Measurements from ENCODE around the gene DUS1L.

Gene DUS1L

DNA sequence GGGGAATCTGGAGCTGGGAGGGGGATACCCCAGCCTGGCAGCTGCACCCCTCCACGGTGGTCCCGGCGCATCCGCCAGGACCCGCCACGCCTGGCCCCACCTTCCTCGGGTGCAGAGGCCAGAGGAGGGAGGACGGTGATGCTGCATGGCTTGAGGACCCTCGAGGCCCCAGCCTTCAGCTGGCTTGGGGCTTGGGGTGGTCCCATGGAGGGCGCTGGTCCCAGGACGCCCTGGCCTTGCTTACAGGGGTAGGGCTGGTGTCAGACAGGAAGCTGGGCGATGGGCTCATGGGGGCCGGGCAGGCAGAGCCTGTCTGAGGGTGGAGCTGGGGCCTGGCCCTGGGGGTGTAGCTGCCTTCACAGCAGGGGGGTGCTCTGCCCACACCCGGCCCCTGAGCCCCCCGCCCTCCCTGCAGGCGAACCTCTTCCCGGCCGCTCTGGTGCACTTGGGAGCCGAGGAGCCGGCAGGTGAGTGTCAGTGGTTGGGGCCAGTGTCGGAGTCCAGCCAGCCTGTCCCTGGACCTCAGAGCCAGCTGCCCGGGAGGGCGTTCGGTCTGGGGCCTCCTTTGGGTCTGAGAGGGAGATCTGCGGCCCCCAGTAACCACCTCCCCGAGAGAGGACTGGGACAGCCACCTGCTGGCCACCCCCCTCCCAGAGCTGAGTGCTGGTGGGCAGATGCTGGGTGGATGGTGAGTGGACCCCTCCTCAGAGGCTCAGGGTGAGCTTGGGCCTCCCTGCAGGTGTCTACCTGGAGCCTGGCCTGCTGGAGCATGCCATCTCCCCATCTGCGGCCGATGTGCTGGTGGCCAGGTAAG lies 49.3 kb downstream of the DUS1L start:
- FAIRE-seq = no peak
- DNase-seq (ENCODE audit: insufficient read length, low spot score) = no peak

DNA sequence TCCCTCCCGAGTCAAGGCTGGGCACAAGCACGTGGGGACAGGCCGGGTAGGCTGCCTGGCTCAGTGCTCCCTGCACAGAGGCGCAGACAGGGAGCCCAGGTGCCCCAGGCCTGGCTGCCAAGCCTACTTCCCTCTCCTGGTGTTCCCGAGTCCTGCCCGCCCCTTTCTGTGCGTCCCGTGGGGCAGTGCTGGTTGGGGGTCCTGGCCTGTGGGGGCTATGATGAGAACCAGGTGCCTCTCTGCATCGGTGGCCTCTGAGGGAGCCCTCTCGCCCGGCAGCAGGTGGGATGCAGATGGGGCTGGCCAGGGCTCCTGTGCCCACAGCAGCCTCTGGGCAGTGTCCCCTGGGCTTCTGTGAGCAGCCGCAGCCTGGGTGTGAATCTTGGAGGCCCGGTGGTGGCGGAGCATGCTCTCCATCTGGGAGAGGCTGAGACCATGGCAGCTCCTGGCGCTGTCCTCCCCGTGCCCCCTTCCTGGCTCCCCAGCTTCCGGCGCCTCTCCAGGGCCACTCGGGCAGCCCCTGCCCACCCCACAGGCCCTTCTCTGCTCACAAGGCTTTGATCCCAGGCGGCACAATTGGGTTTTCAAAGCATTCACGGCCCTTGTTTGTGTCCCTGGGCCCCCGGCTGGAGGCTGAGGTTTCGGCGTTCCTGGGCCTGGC lies 50.2 kb downstream of the DUS1L start:
- FAIRE-seq = no peak
- DNase-seq (ENCODE audit: insufficient read length, low spot score) = no peak

DNA sequence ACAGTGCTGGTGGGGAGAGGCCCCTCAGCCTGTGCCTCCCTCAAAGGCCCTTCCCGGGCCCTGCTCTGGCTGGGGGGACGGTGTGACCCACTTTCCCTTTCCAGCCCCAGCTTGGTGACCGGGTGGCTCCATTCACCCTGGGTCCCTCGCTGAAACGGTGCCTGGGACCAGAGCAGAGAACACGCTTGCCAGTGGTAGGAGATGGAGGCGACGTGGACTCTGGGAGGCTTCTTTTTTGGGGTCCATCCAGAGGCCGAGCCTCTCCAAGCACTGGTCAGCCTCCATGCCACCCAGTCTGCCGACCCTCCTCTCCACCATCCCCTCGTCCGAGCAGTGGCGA lies 50.7 kb downstream of the DUS1L start:
- FAIRE-seq (no peak), DNase-seq (ENCODE audit: insufficient read length, low spot score) (no peak)

DNA sequence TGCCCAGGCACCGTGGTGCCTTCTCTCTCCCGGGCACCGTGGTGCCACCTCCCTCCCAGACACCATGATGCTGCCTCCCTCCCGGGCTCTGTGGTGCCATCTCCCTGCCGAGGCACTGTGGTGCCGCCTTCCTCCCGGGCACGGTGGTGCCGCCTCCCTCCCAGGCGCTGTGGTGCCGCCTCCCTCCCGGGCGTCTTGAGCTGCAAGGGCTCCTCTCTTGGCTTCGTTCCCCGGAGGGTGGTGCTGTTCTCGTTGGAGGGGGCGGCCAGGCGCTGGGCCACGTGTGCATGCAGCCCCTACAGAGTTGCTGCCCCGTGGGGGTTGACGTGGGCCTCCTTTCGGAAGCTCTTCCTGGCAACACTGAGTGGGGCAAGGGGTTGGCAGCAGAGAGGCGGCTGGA lies 51.2 kb downstream of the DUS1L start:
- no peak for DNase-seq (ENCODE audit: insufficient read length, low spot score)
- FAIRE-seq = no peak

DNA sequence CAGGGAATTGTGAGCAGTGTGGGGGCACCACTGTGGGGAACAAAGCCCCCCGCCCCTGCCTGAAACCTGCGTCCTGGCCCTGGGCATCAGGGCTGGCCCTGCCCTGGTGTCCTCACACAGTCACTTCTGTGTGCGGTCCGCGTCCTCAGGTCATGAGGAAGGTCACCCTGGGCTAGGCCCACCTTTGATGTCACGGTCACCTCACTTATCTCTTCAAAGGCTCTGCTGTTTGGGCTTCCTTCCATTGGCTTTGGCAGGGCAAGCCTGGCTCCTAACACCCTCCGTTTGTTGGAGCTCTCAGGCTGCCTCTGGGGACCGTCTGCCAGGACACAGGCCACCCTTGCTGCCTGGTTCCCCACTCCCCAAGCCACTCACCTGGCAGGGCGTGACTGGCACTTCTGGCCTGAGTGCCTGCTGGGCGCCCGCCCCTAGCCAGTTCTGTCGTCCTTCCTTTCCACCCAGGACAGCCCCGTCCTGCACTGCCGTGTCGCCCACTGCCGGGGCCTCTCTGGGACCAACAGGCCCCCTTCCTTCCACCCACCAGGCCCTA lies 51.8 kb downstream of the DUS1L start:
- no peak for DNase-seq (ENCODE audit: insufficient read length, low spot score)
- FAIRE-seq = no peak

DNA sequence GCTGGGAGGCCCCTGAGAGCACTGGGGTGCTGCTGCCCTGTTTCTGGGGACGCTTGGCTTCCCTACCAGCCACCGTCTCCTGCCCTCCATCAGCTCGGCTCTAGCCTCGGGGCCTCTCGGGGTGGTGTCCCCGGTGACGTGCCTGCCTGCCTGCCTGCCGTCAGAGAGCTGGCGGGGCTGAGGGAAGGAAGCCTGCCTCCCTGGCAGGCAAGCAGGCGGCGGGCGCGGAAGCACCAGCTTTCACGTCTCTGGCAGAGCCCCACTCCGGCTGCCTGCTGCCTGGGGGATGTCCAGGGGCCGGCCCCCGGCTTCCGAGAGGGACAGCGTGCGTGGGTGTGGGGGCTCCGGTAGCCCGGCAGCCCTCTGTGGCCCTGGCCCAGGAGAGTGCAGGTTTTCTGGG lies 52.3 kb downstream of the DUS1L start:
- DNase-seq (ENCODE audit: insufficient read length, low spot score) (no peak), FAIRE-seq (no peak)

DNA sequence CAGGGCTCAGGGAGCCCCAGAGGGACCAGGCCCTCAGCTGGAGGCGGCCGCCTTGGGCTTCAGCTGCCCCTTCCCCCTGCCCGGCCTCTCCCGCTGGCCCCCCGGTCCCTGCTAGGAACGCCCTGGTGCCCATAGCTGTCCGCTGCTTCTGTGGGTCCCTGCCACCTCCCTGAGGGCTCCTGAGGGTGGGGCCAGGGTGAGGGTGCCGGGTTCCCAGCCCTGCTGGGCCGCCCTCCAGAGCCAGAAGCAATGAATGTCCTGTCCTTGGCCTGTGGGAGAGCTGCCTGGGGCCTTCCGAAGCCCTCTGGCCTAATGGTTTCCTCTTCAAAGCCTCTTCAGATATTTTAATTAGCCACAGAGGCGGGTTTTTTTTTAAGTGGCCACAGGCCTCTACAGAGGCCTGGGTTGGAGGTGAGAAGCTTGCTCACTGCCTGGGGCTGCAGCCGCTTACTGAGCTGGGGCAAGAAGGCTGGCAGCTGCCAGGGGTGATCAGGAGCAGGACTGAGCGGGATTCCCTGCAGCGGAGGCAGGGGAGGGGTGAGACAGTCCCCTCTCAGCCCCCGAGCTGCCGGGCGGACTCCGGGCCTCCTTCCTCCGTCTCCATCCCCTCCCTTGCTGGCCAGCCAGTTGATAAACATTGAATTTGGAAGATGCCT lies 52.8 kb downstream of the DUS1L start:
- FAIRE-seq = no peak
- no peak for DNase-seq (ENCODE audit: insufficient read length, low spot score)

DNA sequence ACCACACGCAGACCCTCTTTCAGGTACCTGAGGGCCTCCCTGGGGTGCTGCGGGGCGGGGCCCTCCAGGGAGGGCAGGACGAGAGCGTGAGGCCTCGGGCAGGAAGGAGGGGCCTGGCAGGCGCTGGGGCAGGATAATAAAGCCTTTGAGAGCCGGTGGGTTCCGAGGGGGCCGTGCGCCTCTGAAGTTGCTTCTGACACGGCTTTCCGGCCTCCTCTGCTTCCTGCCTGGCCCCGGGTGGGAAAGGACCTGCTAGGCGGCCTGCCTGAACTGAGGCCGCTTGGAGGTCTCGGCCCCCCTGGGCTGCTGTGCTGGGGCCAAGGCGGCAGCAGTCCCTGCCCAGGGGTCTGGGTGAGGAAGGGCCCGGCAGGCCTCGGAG lies 53.4 kb downstream of the DUS1L start:
- DNase-seq (ENCODE audit: insufficient read length, low spot score) (no peak), FAIRE-seq (no peak)

DNA sequence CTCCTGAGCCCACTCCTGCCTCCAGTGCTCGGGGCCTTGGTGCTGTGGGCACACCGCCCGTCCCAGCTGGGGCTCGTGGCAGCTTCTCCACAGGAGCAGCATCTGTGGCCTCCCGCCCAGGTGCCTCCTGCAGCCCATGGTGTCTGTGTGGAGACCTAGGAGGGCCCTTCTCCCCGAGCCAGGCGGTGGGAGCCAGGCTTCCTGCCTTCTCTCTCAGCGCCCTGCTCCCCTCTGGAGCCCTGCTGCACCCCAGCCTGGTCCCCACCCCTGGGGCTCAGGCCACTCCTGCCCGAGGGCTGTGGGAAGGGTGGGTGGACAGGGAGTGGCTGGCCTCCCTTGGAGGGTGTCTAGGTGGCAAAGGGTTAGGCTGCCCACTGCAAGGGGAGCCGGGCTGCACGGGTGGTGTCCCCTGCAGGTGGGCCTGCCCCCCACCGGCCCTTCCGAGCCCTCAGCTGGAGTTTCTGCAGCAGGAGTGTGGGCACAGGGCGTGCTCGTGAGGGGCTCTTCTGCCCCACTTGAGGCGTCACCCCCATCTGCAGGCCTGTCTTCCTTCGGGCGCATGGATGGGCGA lies 53.9 kb downstream of the DUS1L start:
- FAIRE-seq = no peak
- DNase-seq (ENCODE audit: insufficient read length, low spot score) = no peak

DNA sequence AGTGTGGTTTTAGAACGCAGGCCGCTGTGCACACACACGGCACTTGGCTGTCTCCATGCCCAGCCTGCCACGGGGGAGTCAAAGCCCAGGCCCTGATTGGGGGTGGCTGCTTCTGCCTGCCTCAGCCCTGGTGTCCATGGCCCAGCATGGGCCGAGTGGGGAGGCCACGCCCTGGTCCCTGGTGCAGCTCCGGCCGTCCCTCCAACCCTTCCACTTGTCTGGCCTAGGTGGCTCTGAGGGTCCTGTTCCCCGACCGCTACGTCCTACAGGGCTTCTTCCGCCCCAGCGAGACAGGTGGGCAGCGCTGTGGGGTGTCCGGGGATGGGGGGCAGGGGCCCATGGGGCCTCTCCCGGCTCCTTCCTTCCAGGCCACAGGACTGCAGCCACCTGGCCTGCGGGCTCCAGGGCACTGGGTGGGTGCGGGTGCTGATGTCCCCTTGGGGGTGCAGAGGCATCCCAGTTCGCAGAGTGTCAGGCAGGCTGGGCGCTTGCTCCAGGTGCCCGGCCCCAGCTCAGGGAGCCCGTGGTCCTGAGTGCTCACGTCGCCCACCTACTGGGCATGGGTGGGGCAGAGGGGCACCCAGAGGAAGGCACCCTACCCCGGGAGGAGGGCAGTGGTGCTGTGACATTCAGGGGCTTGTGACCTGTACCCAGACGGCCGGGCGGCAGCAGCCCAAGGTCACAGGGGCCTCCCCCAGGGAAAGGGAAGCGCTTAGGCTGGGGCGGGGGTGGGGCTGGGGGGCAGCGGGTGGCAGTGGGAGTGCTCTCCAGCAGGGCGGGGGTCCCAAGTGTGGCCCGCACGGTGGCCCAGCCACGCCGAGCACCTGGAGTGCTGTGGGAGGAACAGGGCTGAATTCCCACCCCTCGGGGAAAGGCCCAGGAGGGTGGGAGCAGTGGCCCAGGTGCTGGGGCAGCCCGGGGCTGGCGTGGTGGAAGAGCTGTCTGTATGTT lies 54.8 kb downstream of the DUS1L start:
- no peak for FAIRE-seq
- no peak for DNase-seq (ENCODE audit: insufficient read length, low spot score)

DNA sequence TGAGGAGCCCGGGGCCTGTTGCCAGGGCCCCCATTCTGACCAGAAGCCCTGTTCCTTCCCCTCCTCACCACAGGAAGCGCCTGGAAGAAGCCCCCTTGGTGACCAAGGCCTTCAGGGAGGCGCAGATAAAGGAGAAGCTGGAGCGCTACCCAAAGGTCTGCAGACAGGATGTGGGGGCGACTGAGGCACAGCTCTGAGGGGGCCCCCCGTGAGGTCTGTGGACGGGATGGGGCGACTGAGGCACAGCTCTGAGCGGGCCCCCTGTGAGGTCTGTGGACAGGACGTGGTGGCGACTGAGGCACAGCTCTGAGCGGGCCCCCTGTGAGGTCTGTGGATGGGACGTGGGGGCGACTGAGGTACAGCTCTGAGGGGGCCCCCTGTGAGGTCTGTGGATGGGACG lies 56.2 kb downstream of the DUS1L start:
- DNase-seq (ENCODE audit: insufficient read length, low spot score) (no peak), FAIRE-seq (no peak)

DNA sequence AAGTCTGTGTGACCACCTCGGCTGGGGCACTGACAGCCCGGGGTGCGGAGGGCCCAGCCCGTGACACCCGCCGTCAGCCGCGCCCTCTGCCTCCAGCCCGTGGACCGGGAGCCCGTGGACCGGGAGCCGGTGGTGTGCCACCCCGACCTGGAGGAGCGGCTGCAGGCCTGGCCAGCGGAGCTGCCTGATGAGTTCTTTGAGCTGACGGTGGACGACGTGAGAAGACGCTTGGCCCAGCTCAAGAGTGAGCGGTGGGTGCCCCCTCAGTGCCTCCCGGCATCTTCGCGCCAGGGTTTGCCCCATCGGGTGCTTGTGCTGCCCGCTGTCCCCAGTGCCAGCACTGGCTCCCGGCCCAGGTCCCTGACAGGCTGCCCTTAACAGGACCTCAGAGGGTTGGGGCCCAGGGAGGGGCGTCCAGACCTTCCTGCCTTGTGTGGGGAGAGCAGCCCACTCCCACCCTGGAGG lies 56.6 kb downstream of the DUS1L start:
- no peak for FAIRE-seq
- no peak for DNase-seq (ENCODE audit: insufficient read length, low spot score)

DNA sequence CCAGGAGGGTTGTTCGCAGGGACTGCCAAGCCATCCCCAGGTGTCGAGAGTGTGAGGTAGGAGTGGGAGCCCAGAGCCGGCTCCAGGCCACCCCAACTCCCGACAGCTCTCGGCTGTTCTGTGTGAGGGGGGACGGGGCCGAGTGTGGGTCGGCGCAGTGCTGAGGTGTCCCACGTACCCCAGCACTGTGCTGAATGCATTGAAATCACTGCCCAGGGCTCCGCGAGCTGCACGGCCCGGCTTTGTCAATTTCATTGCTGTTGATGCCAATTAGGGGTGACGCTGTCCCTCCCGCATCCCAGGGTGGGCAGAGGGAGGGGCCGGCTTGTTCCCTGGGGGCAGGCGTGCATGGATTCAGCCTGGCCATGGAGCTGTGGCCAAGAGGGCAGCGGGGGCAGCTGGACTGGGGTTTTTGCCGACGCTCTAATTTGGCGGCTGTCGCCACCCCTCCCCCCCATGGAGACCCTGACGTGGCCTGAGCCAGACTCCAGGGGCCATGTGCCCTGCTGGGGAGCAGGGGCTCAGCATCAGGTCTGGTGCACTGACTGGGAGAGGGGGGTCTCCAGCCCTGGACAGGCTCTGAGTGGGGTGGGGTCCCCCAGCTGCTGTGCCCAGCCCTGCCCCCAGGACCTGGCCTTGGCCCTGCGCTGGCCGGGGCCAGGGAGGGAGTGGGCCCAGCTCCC lies 57.2 kb downstream of the DUS1L start:
- DNase-seq (ENCODE audit: insufficient read length, low spot score) (no peak), FAIRE-seq (no peak)
